Central memory CD8-positive, alpha-beta T cell (primary cell): ENCODE data around the gene HEATR3.

Experiments
- ATAC-seq: fragments of 150-1000 bp; cut with Tn5 transposase; replicated peaks from 2 replicates; pipeline ENCODE4 v1.10.0; 2022; ENCODE audit warnings: mild to moderate bottlenecking, moderate FRiP score, moderate number of reproducible peaks; ENCODE audit not compliant: poor library complexity, severe bottlenecking; ENCODE audit errors: extremely low read depth
- DNase-seq, 2 donors: peaks; one replicate each; pipeline ENCODE4 v3.0.0; 2021; ENCODE audit warnings: low spot score in 2 of 2
- H3K27ac Mint-ChIP-seq: one replicate; pipeline ENCODE4 v1.8.0; 2022; ENCODE audit warnings: low read depth, mild to moderate bottlenecking, moderate library complexity, mixed read lengths
- H3K27me3 Mint-ChIP-seq: one replicate; pipeline ENCODE4 v1.8.0; 2022; ENCODE audit warnings: mixed read lengths
- H3K36me3 Mint-ChIP-seq: one replicate; pipeline ENCODE4 v1.8.0; 2022; ENCODE audit warnings: mild to moderate bottlenecking, moderate library complexity, mixed read lengths; ENCODE audit not compliant: insufficient read depth
- H3K4me1 Mint-ChIP-seq: one replicate; pipeline ENCODE4 v1.8.0; 2022; ENCODE audit warnings: mixed read lengths
- H3K4me3 Mint-ChIP-seq: one replicate; pipeline ENCODE4 v1.8.0; 2022; ENCODE audit warnings: mild to moderate bottlenecking, moderate library complexity, mixed read lengths
- H3K9me3 Mint-ChIP-seq: one replicate; pipeline ENCODE4 v1.8.0; 2022; ENCODE audit warnings: mixed read lengths

HEATR3 gene

DNA sequence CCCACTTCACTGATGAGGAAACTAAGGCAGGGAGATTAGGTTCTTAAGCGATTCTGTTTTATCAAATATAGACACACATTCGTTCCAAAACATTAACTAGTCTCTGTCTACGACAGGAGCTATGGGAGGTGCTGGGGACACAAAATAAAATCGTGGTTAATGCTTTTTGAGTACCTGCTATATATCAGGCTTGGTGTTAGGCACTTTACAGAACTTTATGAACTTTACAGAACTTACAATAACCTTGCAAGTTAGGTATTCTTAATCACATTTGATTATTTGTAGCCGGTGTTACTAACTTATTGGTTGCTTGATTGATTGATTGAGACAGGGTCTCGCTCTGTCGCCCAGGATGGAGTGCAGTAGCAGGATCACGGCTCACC lies 538 bp upstream of the HEATR3 start:
- Mint-ChIP-seq H3K9me3 (no peaks in the 10 kb centered on the region), H3K4me1 (peaks cover 29% of the 10 kb centered on the region), H3K27ac (peak overlapping the region; percentile 73), H3K36me3 (peaks cover 19% of the 10 kb centered on the region), H3K27me3 (no peaks in the 10 kb centered on the region), H3K4me3 (peak overlapping the region; percentile 85)
- no peak for DNase-seq
- ATAC-seq, result no peak

DNA sequence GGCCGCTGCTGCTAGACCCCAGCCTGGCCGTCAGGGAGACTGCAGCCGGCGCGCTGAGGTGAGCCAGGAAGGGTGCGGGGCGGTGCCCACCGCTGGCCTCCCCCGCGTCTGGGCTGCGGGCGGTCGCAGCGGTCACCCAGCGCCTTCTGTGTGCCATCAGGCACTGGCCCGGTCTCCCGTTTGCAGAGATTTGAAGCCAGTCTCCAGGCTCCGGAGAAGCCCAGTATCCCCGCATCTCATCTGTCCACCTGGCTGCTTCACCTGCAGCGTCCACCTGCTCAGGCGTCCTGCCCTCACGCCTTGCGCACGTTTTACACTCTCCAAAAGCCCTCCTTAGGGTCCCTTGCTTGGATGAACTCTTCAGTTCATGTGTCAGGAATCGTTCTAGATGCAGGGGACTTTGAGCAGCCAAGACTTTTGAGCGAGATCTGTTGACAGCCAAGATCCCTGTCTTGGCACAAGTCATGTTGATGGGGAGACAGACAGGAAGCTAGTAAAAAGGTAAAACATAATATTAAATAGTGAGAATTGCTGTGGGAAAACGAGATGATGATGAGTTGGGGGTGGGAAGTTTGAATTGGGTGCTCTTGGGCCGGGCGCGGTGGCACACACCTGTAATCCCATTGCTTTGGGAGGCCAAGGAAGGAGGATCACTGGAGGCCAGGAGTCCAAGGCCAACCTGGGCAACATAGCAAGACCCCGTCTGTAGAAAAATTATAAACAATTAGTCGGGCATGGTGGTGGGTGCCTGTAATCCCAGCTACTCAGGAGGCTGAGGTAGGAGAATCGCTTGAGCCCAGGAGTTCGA lies 916 bp downstream of the HEATR3 start:
- Mint-ChIP-seq H3K4me3 (peak overlapping the region; percentile 85), H3K27ac (peak overlapping the region; percentile 64), H3K27me3 (no peaks in the 10 kb centered on the region), H3K36me3 (peaks cover 26% of the 10 kb centered on the region), H3K4me1 (peaks cover 34% of the 10 kb centered on the region), H3K9me3 (no peaks in the 10 kb centered on the region)
- no peak for DNase-seq
- ATAC-seq, result no peak

DNA sequence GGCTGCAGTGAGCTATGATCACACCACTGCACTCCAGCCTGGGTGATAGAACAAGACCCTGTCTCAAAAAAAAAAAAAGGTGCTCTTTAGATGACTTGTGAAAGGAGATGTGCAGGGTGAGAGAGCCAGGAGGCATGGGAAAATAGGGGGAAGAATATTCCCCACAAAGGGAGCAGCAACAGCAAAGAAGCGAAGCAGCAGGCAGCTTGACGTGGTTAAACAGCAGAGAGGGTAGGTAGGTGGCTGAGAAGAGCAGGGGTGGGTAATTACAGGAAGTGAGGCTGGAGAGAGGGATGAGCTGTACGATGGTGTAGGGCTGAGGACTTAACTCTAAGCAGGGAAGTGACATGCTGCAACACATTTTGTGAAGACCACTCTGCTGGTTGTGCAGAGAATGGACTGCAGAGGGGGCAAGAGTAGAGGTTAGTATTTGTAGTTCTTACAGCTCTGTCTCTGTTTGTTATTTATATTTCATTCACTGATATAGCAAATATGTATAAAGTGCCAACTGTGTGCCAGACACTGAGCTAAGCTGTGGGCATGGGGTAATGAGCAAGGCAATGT lies 1.6 kb downstream of the HEATR3 start:
- peak in 1 of 2 donors; percentile 18 for DNase-seq
- Mint-ChIP-seq H3K4me3 (peak overlapping the region; percentile 85), H3K9me3 (no peaks in the 10 kb centered on the region), H3K36me3 (peaks cover 29% of the 10 kb centered on the region), H3K4me1 (peaks cover 36% of the 10 kb centered on the region), H3K27me3 (no peaks in the 10 kb centered on the region), H3K27ac (peak overlapping the region; percentile 64)
- peak; percentile 27 for ATAC-seq

GRCh38 chr16:50068550-50068949 lies 2.8 kb downstream of the HEATR3 start:
- ATAC-seq (no peak), DNase-seq (no peak)
- H3K36me3 Mint-ChIP-seq, result peaks cover 31% of the 10 kb centered on the region
- H3K27me3 Mint-ChIP-seq, result no peaks in the 10 kb centered on the region
- H3K27ac Mint-ChIP-seq, result no peak overlapping the region
- H3K4me1 Mint-ChIP-seq, result peaks cover 47% of the 10 kb centered on the region
- H3K4me3 Mint-ChIP-seq, result no peak overlapping the region
- H3K9me3 Mint-ChIP-seq, result no peaks in the 10 kb centered on the region

DNA sequence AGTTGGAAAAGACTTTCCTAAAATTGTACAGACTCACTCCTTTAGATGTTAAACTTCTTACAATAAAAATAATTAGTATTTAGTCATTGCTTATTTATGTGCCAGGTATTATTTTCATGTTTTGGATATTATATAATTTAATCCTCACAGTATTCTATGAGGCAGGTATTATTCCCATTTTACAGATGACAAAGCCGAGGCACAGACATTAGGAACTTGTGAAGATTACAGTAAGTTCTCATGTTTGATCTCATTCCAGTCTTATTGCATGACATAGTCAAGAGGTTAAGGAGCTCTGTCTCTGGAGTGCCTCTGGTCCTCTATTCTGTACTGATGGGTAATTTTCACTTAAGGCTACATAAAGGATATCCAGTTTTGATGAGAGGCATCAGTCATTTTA lies 3.3 kb downstream of the HEATR3 start:
- peaks cover 47% of the 10 kb centered on the region for H3K4me1 Mint-ChIP-seq
- H3K9me3 Mint-ChIP-seq, result no peaks in the 10 kb centered on the region
- H3K36me3 Mint-ChIP-seq, result peaks cover 31% of the 10 kb centered on the region
- ATAC-seq (no peak), DNase-seq (no peak)
- H3K4me3 Mint-ChIP-seq, result no peak overlapping the region
- no peaks in the 10 kb centered on the region for H3K27me3 Mint-ChIP-seq
- H3K27ac Mint-ChIP-seq, result no peak overlapping the region

- Mint-ChIP-seq H3K27ac (no peak overlapping the region), H3K4me1 (peaks cover 47% of the 10 kb centered on the region)
These were observed 5.4 kb downstream of the HEATR3 start for GRCh38 chr16:50071075-50071671.

DNA sequence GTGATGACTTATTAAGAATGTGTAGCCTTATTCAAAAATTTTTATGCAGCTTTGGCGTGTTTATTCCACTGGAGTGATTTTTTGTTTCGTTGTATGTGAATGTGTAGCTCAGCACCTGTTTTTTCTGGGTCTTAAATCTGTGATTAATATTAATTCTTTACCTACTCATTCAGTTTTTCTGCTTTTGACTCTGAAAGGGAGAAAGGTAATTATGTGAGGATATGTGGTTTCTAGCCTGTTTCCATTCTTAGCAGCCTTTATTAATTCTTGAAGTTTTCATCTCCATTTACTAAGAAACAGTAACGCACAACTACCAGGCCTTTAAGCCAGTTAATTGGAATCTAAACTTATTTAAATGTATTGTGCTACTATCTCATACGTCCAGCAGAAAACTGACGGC lies 7.0 kb downstream of the HEATR3 start:
- H3K36me3 Mint-ChIP-seq, result peaks cover 39% of the 10 kb centered on the region
- peaks cover 34% of the 10 kb centered on the region for H3K4me1 Mint-ChIP-seq
- ATAC-seq (no peak), DNase-seq (no peak)
- H3K27me3 Mint-ChIP-seq, result no peaks in the 10 kb centered on the region
- H3K4me3 Mint-ChIP-seq, result no peak overlapping the region
- H3K27ac Mint-ChIP-seq, result no peak overlapping the region
- H3K9me3 Mint-ChIP-seq, result no peaks in the 10 kb centered on the region

More at GRCh38 chr16:50071075-50071671, 5.4 kb downstream of the HEATR3 start:
- peaks cover 34% of the 10 kb centered on the region for H3K36me3 Mint-ChIP-seq
- no peaks in the 10 kb centered on the region for H3K9me3 Mint-ChIP-seq
- no peak overlapping the region for H3K4me3 Mint-ChIP-seq
- H3K27me3 Mint-ChIP-seq, result no peaks in the 10 kb centered on the region
- ATAC-seq (no peak), DNase-seq (no peak)

DNA sequence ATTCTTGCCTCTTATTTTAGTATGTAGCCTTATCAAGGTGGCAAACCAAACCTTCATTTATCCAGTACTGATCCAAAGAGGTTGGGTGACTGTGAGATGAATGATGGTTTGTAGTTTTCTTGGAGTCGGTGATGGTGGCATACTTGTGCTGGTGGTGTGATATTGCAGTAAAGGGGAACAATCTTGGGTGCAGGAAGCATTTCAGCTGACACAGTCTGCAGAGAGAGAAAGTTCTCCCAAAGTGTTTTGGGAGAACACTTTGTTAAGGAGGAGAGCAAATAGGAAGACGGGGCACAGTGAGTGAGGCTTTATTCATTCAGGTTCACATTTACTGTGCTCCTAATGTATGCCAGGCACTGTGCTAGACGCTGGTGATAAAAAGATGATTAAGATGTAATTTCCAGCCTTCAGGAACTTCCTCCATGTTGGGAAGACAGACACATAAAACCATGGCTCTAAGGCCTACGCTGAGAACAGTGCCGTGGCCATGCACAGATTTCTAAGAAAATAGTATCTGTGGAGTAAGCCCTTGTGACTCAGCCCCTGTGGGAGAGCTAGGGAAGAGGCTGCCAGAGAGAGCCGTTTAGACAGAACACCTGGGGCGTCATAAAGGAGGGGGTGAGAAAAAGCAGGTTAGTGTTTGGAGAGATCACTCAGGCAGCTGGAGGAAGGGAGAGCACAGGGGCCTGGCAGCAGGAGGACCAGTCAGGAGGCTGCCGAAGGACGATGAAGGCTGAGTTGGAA lies 13.8 kb downstream of the HEATR3 start:
- DNase-seq (no peak), ATAC-seq (no peak)
- Mint-ChIP-seq H3K27me3 (no peaks in the 10 kb centered on the region), H3K36me3 (peaks cover 68% of the 10 kb centered on the region), H3K9me3 (no peaks in the 10 kb centered on the region), H3K27ac (no peak overlapping the region), H3K4me1 (peaks cover 8% of the 10 kb centered on the region), H3K4me3 (no peak overlapping the region)

DNA sequence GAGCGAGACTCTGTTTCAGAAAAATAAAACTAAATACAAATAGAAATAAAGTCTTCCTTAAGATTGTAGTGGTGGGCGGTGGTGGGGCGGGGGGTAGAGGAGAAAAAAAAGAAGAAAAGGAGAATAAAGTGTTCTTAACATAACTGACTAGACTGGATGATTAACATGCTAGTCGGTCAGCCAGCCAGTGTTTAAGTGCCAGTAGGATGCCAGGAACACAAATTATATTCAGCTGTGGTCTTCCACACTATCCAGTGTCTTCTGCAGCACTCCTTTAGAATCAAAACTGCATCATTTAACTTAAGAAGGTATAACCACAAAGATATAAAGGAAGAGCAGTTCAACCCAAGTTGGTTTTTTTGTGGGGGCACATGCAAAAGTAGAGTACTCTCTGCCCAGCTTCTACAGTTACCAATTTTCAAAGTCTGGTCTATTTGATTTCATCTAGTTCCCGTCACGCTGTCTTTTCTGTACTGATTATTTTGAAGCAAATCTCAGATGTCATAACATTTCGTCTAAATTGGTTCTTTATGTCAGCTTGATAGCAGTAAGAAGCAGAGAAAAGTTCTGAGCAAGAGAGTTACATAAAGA lies 15.8 kb downstream of the HEATR3 start:
- ATAC-seq (no peak), DNase-seq (no peak)
- Mint-ChIP-seq H3K4me3 (no peak overlapping the region), H3K9me3 (no peaks in the 10 kb centered on the region), H3K27ac (no peak overlapping the region), H3K4me1 (peaks cover 8% of the 10 kb centered on the region), H3K27me3 (no peaks in the 10 kb centered on the region), H3K36me3 (peaks cover 74% of the 10 kb centered on the region)

DNA sequence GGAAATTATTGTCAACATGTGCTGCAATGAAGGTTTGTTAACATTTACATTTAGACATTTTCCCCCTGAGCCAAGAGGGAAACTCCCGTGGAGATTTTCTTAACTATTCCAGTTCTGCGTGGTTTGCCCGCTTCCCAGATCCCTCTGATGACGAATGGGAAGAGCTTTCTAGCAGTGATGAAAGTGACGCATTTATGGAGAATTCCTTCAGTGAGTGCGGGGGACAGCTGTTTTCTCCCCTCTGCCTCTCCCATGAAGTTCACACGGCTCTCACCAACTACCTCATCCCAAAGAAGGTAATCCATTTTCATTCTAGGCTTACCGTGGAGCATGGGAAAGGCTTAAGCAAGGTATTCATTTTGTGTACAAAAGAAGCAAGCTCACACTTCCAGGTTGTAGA lies 18.2 kb downstream of the HEATR3 start:
- no peak for DNase-seq
- no peaks in the 10 kb centered on the region for H3K27me3 Mint-ChIP-seq
- ATAC-seq, result no peak
- H3K4me3 Mint-ChIP-seq, result no peak overlapping the region
- peaks cover 8% of the 10 kb centered on the region for H3K4me1 Mint-ChIP-seq
- H3K27ac Mint-ChIP-seq, result no peak overlapping the region
- H3K36me3 Mint-ChIP-seq, result peaks cover 61% of the 10 kb centered on the region
- no peaks in the 10 kb centered on the region for H3K9me3 Mint-ChIP-seq

DNA sequence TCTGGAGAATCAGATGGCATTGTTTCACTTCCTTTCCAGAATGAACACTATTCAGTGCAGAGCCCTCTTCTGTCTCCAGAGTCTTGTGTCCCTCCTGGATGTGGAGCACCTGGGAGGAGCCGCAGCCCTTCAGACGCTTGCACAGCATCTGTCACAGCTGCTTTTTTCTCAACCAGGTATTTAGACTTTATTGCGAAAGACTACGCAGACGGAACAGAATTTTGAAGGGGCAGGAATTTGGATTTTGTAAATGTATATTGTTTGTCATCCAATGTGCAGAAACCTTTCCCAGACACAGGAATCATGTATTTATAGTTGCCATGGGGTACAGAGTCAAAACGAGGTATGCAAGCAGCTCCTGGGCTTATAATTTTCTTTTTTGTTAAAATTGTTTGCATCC lies 20.4 kb downstream of the HEATR3 start:
- no peak overlapping the region for H3K27ac Mint-ChIP-seq
- DNase-seq (no peak), ATAC-seq (no peak)

DNA sequence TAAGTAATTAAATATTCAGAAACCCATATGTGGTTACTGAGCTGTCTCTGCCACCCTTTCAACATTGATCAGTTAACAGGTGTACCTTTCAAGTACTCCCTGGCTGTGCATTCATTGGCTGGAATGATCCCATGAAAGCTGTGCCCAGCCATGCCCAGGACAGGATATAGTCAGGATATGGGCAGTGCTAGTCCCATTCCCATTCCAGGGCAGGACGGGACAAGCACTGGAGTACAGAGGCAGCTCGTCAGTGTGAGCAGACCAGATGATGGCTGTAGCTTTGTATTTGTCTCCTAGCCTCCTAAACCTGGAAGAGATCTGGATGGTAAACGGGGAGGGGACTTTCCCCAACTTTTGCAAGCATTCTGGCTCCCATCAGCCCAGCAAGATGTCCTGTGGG lies 22.5 kb downstream of the HEATR3 start:
- Mint-ChIP-seq H3K4me3 (no peak overlapping the region), H3K4me1 (no peaks in the 10 kb centered on the region), H3K27me3 (no peaks in the 10 kb centered on the region), H3K9me3 (no peaks in the 10 kb centered on the region), H3K36me3 (peaks cover 39% of the 10 kb centered on the region), H3K27ac (no peak overlapping the region)
- DNase-seq (no peak), ATAC-seq (no peak)

More for the DNA sequence above, 20.4 kb downstream of the HEATR3 start:
- Mint-ChIP-seq H3K9me3 (no peaks in the 10 kb centered on the region), H3K4me3 (no peak overlapping the region), H3K36me3 (peaks cover 48% of the 10 kb centered on the region), H3K4me1 (no peaks in the 10 kb centered on the region), H3K27me3 (no peaks in the 10 kb centered on the region)
